Right lobe of liver (tissue), 6 donors: ENCODE data around the gene EPHB1. TPM values are rescaled to one million over a fixed set of nuclear protein-coding genes. Genes with fewer than 3 reads are reported as not detected.

Source experiments
- ATAC-seq, 4 donors: fragments of 200-7000 bp; cut with Tn5 transposase; one replicate each; pipeline ENCODE4 v1.9.1; 2020; ENCODE audit warnings: mild to moderate bottlenecking in 4 of 4, moderate library complexity in 4 of 4
- DNase-seq, 3 donors: peaks; one replicate each; pipeline ENCODE4 v3.0.0-alpha.2; 2020
- H3K27ac ChIP-seq, 3 donors: fragments of 200-600 bp; one replicate each; pipeline ENCODE4 v1.8.0; 2022
- H3K27me3 ChIP-seq, 2 donors: fragments of 200-600 bp; one replicate each; pipeline ENCODE4 v1.8.0; 2022
- H3K36me3 ChIP-seq, 4 donors: fragments of 200-600 bp; sonication (generic) in 1 of 4; one replicate each; pipeline versions ENCODE4 v1.5.1 to v1.8.0; 2017 to 2022; ENCODE audit warnings: control low read depth in 1 of 4
- H3K4me1 ChIP-seq, 4 donors: fragments of 200-600 bp; sonication (generic) in 1 of 4; one replicate each; pipeline versions ENCODE4 v1.5.1 to v1.8.0; 2017 to 2022; ENCODE audit warnings: control low read depth in 1 of 4
- H3K4me3 ChIP-seq, 3 donors: fragments of 200-600 bp; one replicate each; pipeline ENCODE4 v1.8.0; 2022
- H3K9me3 ChIP-seq, 4 donors: fragments of 200-600 bp; sonication (generic) in 1 of 4; one replicate each; pipeline versions ENCODE4 v1.5.1 to v1.8.0; 2017 to 2022; ENCODE audit warnings: control low read depth in 1 of 4
- CTCF ChIP-seq, 4 donors: fragments of 200-600 bp in 3 of 4; fragments of 450-650 bp in 1 of 4; IDR thresholded peaks; one replicate each; pipeline versions ENCODE4 v1.5.1 to v1.8.0; 2016 to 2022; ENCODE audit warnings: antibody characterized with exemption in 4 of 4, mild to moderate bottlenecking in 2 of 4
- POLR2A ChIP-seq: fragments of 450-650 bp; IDR thresholded peaks from one replicate; pipeline ENCODE4 v1.6.1; 2017; ENCODE audit warnings: antibody characterized with exemption, mild to moderate bottlenecking
- WGBS: methylation state at CpG from one replicate; pipeline ENCODE4 v1.1.6; 2018; ENCODE audit warnings: low coverage, low lambda C conversion rate; ENCODE audit not compliant: insufficient coverage; ENCODE audit errors: missing lambda C conversion rate; 5-methylcytosine and 5-hydroxymethylcytosine counted together
- intact Hi-C, 2 donors: fragments of 100-400 bp; cut with DNase I; formaldehyde crosslinking; loops; one replicate each; pipeline versions ENCODE4 v1.11.2 to v1.14.1; 2022
- total RNA-seq, 6 experiments: library from RNA; depleted of rRNA in 2 of 6; stranded (reverse); fragments of >200 nt in 2 of 6; fragmentation: NEBNext Ultra II Directional in 3 of 6; extraction: Animal tissue kit (Norgen Biotek cat#: 25700) in 3 of 6; gene quantifications; one replicate each; pipeline versions ENCODE4 v1.1.0 to v1.2.4, GENCODE V29; 2016 to 2023
- donor health status: DM: no; HTN: yes; CAD: no.
- donor health status: DM: no; HTN: no; CAD: no.
- donor health status: DM: no; HTN: no; CAD: no.
- donor health status: DM: no; HTN: yes; CAD: no.
- donor health status: DM: no; HTN: yes; CAD: no.

The EPHB1 gene
- total RNA-seq, 6 experiments from 2014 or later, result 0.63 to 10.9 (median 1.8) TPM

GRCh38 chr3:135248213-135248612 is 453.2 kb downstream of the EPHB1 start:
- no peaks in the 10 kb centered on the region for H3K36me3 ChIP-seq
- DNase-seq (no peak), ATAC-seq (no peak)
- H3K4me3 ChIP-seq, result no peak overlapping the region
- H3K9me3 ChIP-seq, result no peaks in the 10 kb centered on the region
- H3K4me1 ChIP-seq, result peaks cover 0 to 5% (median 0%) of the 10 kb centered on the region in 4 donors
- WGBS, result 88% methylated on average over 9 of the region's 12 CpGs
- intact Hi-C loops, result loop anchor here in 1 of 2 donors (10.0 kb wide), 1 partner anchor 453 kb away; the partner anchor contains the start of gene EPHB1
- no peak for TF ChIP-seq CTCF (IDR thresholded peaks at IDR 0.05)
- no peak for TF ChIP-seq POLR2A
- no peaks in the 10 kb centered on the region for H3K27me3 ChIP-seq
- no peak overlapping the region for H3K27ac ChIP-seq

- WGBS, result no CpG with 5 or more reads among the region's 5 CpGs
- no peaks in the 10 kb centered on the region for H3K27me3 ChIP-seq
- DNase-seq, result no peak
- TF ChIP-seq CTCF (IDR thresholded peaks at IDR 0.05) (no peak), POLR2A (no peak)
- H3K9me3 ChIP-seq, result no peaks in the 10 kb centered on the region
- no peak overlapping the region for H3K27ac ChIP-seq
- H3K36me3 ChIP-seq, result no peaks in the 10 kb centered on the region
- intact Hi-C loops, result loop anchor here in 1 of 2 donors (10.0 kb wide), 1 partner anchor 454 kb away; the partner anchor contains the start of gene EPHB1
- ATAC-seq, result no peak
- peaks cover 0 to 5% (median 0%) of the 10 kb centered on the region in 4 donors for H3K4me1 ChIP-seq
- no peak overlapping the region for H3K4me3 ChIP-seq
Measured at GRCh38 chr3:135249186-135249585, 454.1 kb downstream of the EPHB1 start.

- DNase-seq (no peak), ATAC-seq (no peak)
- WGBS, result 65% methylated on average over 2 of the region's 3 CpGs
- Histone ChIP-seq H3K36me3 (no peaks in the 10 kb centered on the region), H3K27me3 (no peaks in the 10 kb centered on the region), H3K9me3 (no peaks in the 10 kb centered on the region), H3K4me3 (no peak overlapping the region), H3K4me1 (peaks cover 0 to 13% (median 5%) of the 10 kb centered on the region in 4 donors), H3K27ac (no peak overlapping the region)
- intact Hi-C loops, result no loop called here
- TF ChIP-seq POLR2A (no peak), CTCF (IDR thresholded peaks at IDR 0.05) (no peak)
Measured at GRCh38 chr3:135258916-135259315, 463.9 kb downstream of the EPHB1 start.

- intact Hi-C loops, result no loop called here
- WGBS, result no CpG with 5 or more reads among the region's 2 CpGs
- DNase-seq, result no peak
Measured at GRCh38 chr3:135260025-135260424, 465.0 kb downstream of the EPHB1 start.

More at GRCh38 chr3:135260025-135260424, 465.0 kb downstream of the EPHB1 start:
- H3K27ac ChIP-seq, result no peak overlapping the region
- H3K27me3 ChIP-seq, result no peaks in the 10 kb centered on the region
- no peak for ATAC-seq
- no peaks in the 10 kb centered on the region for H3K9me3 ChIP-seq
- H3K4me3 ChIP-seq, result no peak overlapping the region
- no peak for TF ChIP-seq CTCF (IDR thresholded peaks at IDR 0.05)
- TF ChIP-seq POLR2A, result no peak
- peaks cover 0 to 13% (median 5%) of the 10 kb centered on the region in 4 donors for H3K4me1 ChIP-seq
- H3K36me3 ChIP-seq, result no peaks in the 10 kb centered on the region
